GM23338 (cell line): ENCODE results near the gene COL20A1. TPM values are rescaled to one million over a fixed set of nuclear protein-coding genes. Genes with fewer than 3 reads are reported as not detected.

Experiments
- ATAC-seq: fragments of 200-7000 bp; cut with Tn5 transposase; 3 replicates; pipeline ENCODE4 v1.9.1; 2020
- DNase-seq: peaks from one replicate; pipeline ENCODE4 v3.0.0-alpha.2; 2015; ENCODE audit warnings: low spot score
- H2AFZ ChIP-seq: fragments of 200-600 bp; sonication (generic); 2 replicates; pipeline ENCODE4 v1.8.0; 2016; ENCODE audit warnings: antibody characterized with exemption, mild to moderate bottlenecking, moderate library complexity
- H3F3A ChIP-seq: fragments of 200-600 bp; sonication (generic); replicated peaks from 2 replicates; pipeline ENCODE4 v1.8.0; 2017; ENCODE audit warnings: antibody characterized with exemption, mixed run types, low read depth
- H3K27ac ChIP-seq: fragments of 200-600 bp; sonication (generic); 2 replicates; pipeline ENCODE4 v1.6.1; 2016; ENCODE audit warnings: low read depth
- H3K27me3 ChIP-seq: fragments of 200-600 bp; sonication (generic); 2 replicates; pipeline ENCODE4 v1.8.0; 2016; ENCODE audit warnings: mild to moderate bottlenecking, mixed run types, moderate library complexity; ENCODE audit not compliant: insufficient read depth
- H3K36me3 ChIP-seq: fragments of 200-600 bp; sonication (generic); 2 replicates; pipeline ENCODE4 v1.8.0; 2016; ENCODE audit warnings: mild to moderate bottlenecking; ENCODE audit not compliant: insufficient read depth
- H3K4me1 ChIP-seq: fragments of 200-600 bp; sonication (generic); 2 replicates; pipeline ENCODE4 v1.8.0; 2016; ENCODE audit warnings: mild to moderate bottlenecking, moderate library complexity; ENCODE audit not compliant: insufficient read depth
- H3K4me2 ChIP-seq: fragments of 200-600 bp; sonication (generic); 2 replicates; pipeline ENCODE4 v1.7.1; 2017; ENCODE audit warnings: mixed run types
- H3K4me3 ChIP-seq: fragments of 200-600 bp; sonication (generic); 2 replicates; pipeline ENCODE4 v1.6.1; 2016; ENCODE audit warnings: mixed run types
- H3K79me2 ChIP-seq: fragments of 200-600 bp; sonication (generic); replicated peaks from 2 replicates; pipeline ENCODE4 v1.8.0; 2017; ENCODE audit warnings: mild to moderate bottlenecking; ENCODE audit not compliant: insufficient read depth
- H3K9me2 ChIP-seq: fragments of 200-600 bp; sonication (generic); 2 replicates; pipeline ENCODE4 v1.8.0; 2017; ENCODE audit not compliant: insufficient read depth
- H4K20me1 ChIP-seq: fragments of 200-600 bp; sonication (generic); replicated peaks from 2 replicates; pipeline ENCODE4 v1.8.0; 2017; ENCODE audit warnings: mild to moderate bottlenecking; ENCODE audit not compliant: insufficient read depth
- H3K27ac Mint-ChIP-seq: 2 replicates; pipeline ENCODE4 v1.8.0; 2020; ENCODE audit warnings: inconsistent platforms, mild to moderate bottlenecking, moderate library complexity, mixed read lengths
- H3K27me3 Mint-ChIP-seq: 3 replicates; pipeline ENCODE4 v1.8.0; 2022; ENCODE audit warnings: low read depth, mild to moderate bottlenecking, moderate library complexity, mixed read lengths, inconsistent platforms; ENCODE audit not compliant: insufficient read depth, poor library complexity
- H3K36me3 Mint-ChIP-seq: 3 replicates; pipeline ENCODE4 v1.8.0; 2021; ENCODE audit warnings: low read depth, mild to moderate bottlenecking, inconsistent platforms, moderate library complexity, mixed read lengths
- H3K4me1 Mint-ChIP-seq: 3 replicates; pipeline ENCODE4 v1.8.0; 2020; ENCODE audit warnings: mild to moderate bottlenecking, inconsistent platforms, mixed read lengths
- H3K4me3 Mint-ChIP-seq: 3 replicates; pipeline ENCODE4 v1.8.0; 2021; ENCODE audit warnings: moderate library complexity, mild to moderate bottlenecking, inconsistent platforms, mixed read lengths
- H3K9me3 Mint-ChIP-seq: 3 replicates; pipeline ENCODE4 v1.8.0; 2020; ENCODE audit warnings: moderate library complexity, mild to moderate bottlenecking, inconsistent platforms, mixed read lengths
- ZNF462 ChIP-seq: fragments of 250-450 bp; sonication (Bioruptor Pico); IDR thresholded peaks from 2 replicates; pipeline ENCODE4 v1.5.0; 2020; ENCODE audit warnings: mild to moderate bottlenecking, moderate library complexity
- polyA plus RNA-seq: library from polyadenylated mRNA; unstranded; fragments of >200 nt; fragmentation: Nextera tagmentation; extraction: Ambion mirVana; gene quantifications from 2 replicates; pipeline ENCODE4 v1.2.1, GENCODE V29; 2016
- total RNA-seq: library from RNA; depleted of rRNA; stranded (reverse); fragments of >200 nt; shearing (Covaris generic); gene quantifications from 2 replicates; pipeline ENCODE4 v1.2.3, GENCODE V29; 2014
- TF ChIP-seq, protein P1 (sequence below): IDR thresholded peaks from one replicate; pipeline ENCODE4 v1.6.1; 2018; ENCODE audit warnings: antibody characterized with exemption; ENCODE audit not compliant: unreplicated experiment

Gene COL20A1
- total and polyA plus RNA-seq, 2 experiments from 2014 or later: 0.28 to 0.79 TPM

DNA sequence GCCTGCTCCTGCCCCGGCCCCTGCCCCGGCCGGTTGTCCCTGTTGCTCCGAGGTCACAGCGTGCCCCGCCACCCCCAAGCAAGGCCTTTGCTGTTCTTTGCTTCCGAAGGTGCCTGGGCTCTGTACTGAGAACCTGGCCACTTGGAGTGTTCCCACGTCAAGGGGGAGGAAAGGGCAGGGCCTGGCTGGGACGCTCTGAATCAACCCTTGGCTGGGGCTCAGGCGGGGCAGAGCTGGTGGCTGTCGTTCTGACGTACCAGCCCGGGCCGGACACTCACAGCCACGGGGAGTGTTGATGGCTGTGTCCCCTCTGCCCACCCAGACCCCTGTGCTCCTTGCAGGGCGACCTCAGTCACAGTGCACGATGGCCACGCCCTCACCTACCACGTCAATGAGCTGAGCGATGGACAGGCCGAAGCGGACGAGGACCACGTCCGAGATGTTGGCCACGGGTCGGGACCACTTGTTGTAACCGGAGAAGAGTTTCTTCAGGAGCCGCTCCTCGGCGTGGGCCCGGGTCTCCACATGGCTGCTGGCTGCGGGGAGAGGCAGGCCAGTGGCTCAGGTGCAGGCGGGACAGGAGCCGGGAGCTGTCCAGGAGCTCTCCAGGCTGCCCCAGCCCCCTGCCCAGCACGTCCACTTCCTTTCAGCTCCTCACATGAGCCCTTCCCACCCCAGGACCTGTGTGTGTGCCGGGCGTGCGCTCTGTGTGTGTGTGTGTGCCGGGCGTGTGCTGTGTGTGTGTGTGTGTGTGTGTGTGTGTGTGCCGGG lies 66.4 kb downstream of the COL20A1 start:
- Histone ChIP-seq H3F3A (no peaks in the 10 kb centered on the region), H3K4me2 (no peak overlapping the region), H3K36me3 (no peaks in the 10 kb centered on the region), H4K20me1 (no peaks in the 10 kb centered on the region), H2AFZ (no peak overlapping the region), H3K79me2 (no peaks in the 10 kb centered on the region), H3K27ac (no peak overlapping the region), H3K27me3 (peaks cover 18% of the 10 kb centered on the region), H3K4me3 (no peak overlapping the region), H3K9me2 (no peaks in the 10 kb centered on the region), H3K4me1 (no peaks in the 10 kb centered on the region)
- Mint-ChIP-seq H3K27ac (no peak overlapping the region), H3K27me3 (peaks cover 21% of the 10 kb centered on the region), H3K9me3 (peaks cover 2% of the 10 kb centered on the region; the same call in 1 of the 3 replicates), H3K4me3 (no peak overlapping the region), H3K36me3 (no peaks in the 10 kb centered on the region; the same call in 2 of the 3 replicates), H3K4me1 (peaks cover 10% of the 10 kb centered on the region)
- DNase-seq (no peak), ATAC-seq (no peak)
- no peak for TF ChIP-seq ZNF462 (CRISPR knock-in tag)
- TF ChIP-seq, protein P1, sequence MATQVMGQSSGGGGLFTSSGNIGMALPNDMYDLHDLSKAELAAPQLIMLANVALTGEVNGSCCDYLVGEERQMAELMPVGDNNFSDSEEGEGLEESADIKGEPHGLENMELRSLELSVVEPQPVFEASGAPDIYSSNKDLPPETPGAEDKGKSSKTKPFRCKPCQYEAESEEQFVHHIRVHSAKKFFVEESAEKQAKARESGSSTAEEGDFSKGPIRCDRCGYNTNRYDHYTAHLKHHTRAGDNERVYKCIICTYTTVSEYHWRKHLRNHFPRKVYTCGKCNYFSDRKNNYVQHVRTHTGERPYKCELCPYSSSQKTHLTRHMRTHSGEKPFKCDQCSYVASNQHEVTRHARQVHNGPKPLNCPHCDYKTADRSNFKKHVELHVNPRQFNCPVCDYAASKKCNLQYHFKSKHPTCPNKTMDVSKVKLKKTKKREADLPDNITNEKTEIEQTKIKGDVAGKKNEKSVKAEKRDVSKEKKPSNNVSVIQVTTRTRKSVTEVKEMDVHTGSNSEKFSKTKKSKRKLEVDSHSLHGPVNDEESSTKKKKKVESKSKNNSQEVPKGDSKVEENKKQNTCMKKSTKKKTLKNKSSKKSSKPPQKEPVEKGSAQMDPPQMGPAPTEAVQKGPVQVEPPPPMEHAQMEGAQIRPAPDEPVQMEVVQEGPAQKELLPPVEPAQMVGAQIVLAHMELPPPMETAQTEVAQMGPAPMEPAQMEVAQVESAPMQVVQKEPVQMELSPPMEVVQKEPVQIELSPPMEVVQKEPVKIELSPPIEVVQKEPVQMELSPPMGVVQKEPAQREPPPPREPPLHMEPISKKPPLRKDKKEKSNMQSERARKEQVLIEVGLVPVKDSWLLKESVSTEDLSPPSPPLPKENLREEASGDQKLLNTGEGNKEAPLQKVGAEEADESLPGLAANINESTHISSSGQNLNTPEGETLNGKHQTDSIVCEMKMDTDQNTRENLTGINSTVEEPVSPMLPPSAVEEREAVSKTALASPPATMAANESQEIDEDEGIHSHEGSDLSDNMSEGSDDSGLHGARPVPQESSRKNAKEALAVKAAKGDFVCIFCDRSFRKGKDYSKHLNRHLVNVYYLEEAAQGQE: peak; percentile 46
